ENCODE measurements around the gene GSX1. TPM values are rescaled to one million over a fixed set of nuclear protein-coding genes. Genes with fewer than 3 reads are reported as not detected.

GSX1 gene
- total and polyA plus RNA-seq, 2 donors (not counting 3 experiments of a cell fraction or from before 2014, with no cell fraction given) = not detected

DNA sequence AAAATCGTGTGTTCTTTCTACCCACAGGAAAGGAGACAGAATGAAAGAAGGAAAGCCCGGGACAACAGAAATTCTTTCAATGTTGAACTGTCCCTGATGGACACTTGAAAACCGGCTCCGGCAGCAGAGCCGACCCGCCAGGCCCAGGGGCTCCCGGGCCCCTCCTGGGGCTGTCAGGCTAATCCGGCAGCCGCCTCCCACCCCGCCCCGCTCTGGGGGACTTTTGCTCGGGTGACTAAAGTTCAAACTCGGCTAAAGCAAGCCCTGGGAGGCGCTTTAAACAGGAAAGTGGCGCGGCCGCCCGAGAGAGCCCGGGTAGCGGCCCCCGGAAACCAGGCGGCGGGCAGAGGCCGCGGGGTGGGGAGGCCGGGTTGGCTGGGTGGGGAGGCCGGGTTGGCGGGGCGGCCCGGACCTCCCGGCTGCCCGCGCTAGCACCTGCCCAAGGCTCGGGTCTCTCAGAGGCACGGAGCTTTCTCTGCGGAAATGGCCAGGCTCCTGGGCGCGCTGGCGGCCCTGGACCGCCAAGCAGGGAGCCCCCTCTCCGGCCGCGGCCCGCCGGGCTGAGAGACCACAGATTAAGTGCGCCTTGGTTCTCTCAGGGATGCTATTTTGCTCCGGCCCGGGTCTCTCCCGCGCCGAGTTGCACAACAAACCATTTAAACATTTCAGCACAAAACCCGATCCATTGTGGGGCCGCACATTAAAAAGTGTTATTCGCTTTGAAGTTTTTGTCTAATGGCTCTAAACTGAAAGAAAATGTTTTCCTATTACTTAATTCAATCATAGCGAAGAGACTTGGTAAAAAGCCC is 2.6 kb upstream of the GSX1 start:
- intact Hi-C loops (cut with micrococcal nuclease) (loop anchor here (10.0 kb wide), 1 partner anchor 165 kb away; the partner anchor contains the start of genes LNX2 and POLR1D), dilution Hi-C loops (cut with MboI; ENCODE audit: extremely low pct_ligation_motif_present, low sequenced_read_pairs) (no loop called here)
- FAIRE-seq = no peak
- no peaks in the 10 kb centered on the region for H3K9me3 ChIP-seq (replicated peaks; ENCODE audit: control insufficient read depth, insufficient read depth, low read length)
- H3K27ac ChIP-seq (ENCODE audit: insufficient read depth, low read depth, low read length) = no peak overlapping the region
- ChIA-PET CTCF (interaction anchor here (0.6 to 1.6 kb wide), 2 partner anchors 37 to 164 kb away, joined by 3 to 5 read pairs; no protein-coding TSS in a partner anchor), POLR2A (no interaction called here)
- H3K79me2 ChIP-seq (ENCODE audit: control insufficient read depth, insufficient read depth, low read length) = no peaks in the 10 kb centered on the region
- H3K36me3 ChIP-seq (ENCODE audit: control insufficient read depth in 2 of 2, extremely low read depth in 1 of 2, insufficient read depth in 2 of 2, low read length in 2 of 2) = no peaks in the 10 kb centered on the region
- no peak for DNase-seq (ENCODE audit: low read depth, low spot score)
- H3K9ac ChIP-seq (replicated peaks; ENCODE audit: extremely low read depth, insufficient read depth, low read length) = no peak overlapping the region
- no peaks in the 10 kb centered on the region for H3K4me1 ChIP-seq (ENCODE audit: control insufficient read depth, extremely low read depth, insufficient read depth, low read length)
- no peaks in the 10 kb centered on the region for H4K20me1 ChIP-seq (replicated peaks; ENCODE audit: control insufficient read depth, extremely low read depth, insufficient read depth, low read length)
- no peak overlapping the region for H2AFZ ChIP-seq (ENCODE audit: low read depth, low read length)
- H3K27me3 ChIP-seq (ENCODE audit: control insufficient read depth in 2 of 2, insufficient read depth in 2 of 2, low read length in 2 of 2) = peaks cover 56 to 67% of the 10 kb centered on the region in 2 experiments
- TF ChIP-seq, protein P1, sequence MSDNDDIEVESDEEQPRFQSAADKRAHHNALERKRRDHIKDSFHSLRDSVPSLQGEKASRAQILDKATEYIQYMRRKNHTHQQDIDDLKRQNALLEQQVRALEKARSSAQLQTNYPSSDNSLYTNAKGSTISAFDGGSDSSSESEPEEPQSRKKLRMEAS (IDR thresholded peaks at IDR 0.05; ENCODE audit: insufficient read depth, insufficient read length) = no peak
- TF ChIP-seq GATA2 (IDR thresholded peaks at IDR 0.05; ENCODE audit: insufficient read depth, insufficient read length, low read depth, low read length) (no peak), POLR2A (IDR thresholded peaks at IDR 0.05; ENCODE audit: low read depth, low read length) (no peak), MYC (IDR thresholded peaks at IDR 0.05; ENCODE audit: low read depth, low read length) (no peak), EZH2 (IDR thresholded peaks at IDR 0.05; ENCODE audit: borderline replicate concordance, low read depth, low read length, severe bottlenecking) (peak; percentile 96)
- TF ChIP-seq, protein P2, sequence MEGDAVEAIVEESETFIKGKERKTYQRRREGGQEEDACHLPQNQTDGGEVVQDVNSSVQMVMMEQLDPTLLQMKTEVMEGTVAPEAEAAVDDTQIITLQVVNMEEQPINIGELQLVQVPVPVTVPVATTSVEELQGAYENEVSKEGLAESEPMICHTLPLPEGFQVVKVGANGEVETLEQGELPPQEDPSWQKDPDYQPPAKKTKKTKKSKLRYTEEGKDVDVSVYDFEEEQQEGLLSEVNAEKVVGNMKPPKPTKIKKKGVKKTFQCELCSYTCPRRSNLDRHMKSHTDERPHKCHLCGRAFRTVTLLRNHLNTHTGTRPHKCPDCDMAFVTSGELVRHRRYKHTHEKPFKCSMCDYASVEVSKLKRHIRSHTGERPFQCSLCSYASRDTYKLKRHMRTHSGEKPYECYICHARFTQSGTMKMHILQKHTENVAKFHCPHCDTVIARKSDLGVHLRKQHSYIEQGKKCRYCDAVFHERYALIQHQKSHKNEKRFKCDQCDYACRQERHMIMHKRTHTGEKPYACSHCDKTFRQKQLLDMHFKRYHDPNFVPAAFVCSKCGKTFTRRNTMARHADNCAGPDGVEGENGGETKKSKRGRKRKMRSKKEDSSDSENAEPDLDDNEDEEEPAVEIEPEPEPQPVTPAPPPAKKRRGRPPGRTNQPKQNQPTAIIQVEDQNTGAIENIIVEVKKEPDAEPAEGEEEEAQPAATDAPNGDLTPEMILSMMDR (IDR thresholded peaks at IDR 0.05; ENCODE audit: extremely low read depth in 1 of 2, insufficient read depth in 1 of 2, low read depth in 1 of 2, low read length in 2 of 2) = no peak
- no peaks in the 10 kb centered on the region for H3K9me1 ChIP-seq (replicated peaks; ENCODE audit: control insufficient read depth, extremely low read depth, insufficient read depth, low read length)
- BruUV-seq (replicated peaks) = no TSS peak
- no peak overlapping the region for H3K4me3 ChIP-seq (replicated peaks in 1 of 3; ENCODE audit: insufficient read depth in 1 of 3, low read depth in 1 of 3, low read length in 3 of 3)
- no peak overlapping the region for H3K4me2 ChIP-seq (ENCODE audit: insufficient read depth, low read length)

Measured in endothelial cell of umbilical vein (primary cell).